ENCODE measurements around the gene MAP3K5. TPM values are rescaled to one million over a fixed set of nuclear protein-coding genes. Genes with fewer than 3 reads are reported as not detected.

Gene MAP3K5
- total and polyA plus RNA-seq, 12 donors = 41.9 to 306 (median 215) TPM

DNA sequence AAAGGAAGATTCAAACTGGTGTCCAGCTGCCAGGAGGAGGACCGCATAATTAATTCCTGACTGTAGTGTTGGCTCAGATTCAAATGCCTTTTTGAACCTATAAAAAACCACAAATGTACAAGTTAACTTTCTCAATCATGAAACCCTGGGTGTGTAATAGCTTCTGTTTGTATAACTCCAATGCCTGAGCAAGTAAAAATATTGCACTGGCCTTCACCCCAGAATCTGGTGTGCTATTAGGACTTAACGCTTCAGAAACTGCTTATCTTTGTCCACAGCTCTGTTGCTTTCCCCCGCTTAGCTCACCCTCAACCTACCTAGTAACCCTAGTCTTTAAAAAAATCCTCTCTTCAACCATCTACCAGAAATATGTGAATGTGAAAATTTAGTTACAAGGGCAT lies 123.0 kb downstream of the MAP3K5 start:
- DNase-seq = peak in 2 of 7 donors; percentile 35 to 46
- Histone ChIP-seq H3K4me3 (no peak overlapping the region), H3K4me1 (replicated peaks in 1 of 2) (peaks cover 14 to 35% of the 10 kb centered on the region in 2 donors), H3K36me3 (replicated peaks in 1 of 2) (peaks cover 0 to 39% of the 10 kb centered on the region in 2 donors), H3K27me3 (no peaks in the 10 kb centered on the region), H3K9me3 (replicated peaks in 1 of 3) (no peaks in the 10 kb centered on the region), H3K27ac (peak overlapping the region in 4 of 5 donors; percentile 28 to 61 (median 44))
- TF ChIP-seq, protein P1, sequence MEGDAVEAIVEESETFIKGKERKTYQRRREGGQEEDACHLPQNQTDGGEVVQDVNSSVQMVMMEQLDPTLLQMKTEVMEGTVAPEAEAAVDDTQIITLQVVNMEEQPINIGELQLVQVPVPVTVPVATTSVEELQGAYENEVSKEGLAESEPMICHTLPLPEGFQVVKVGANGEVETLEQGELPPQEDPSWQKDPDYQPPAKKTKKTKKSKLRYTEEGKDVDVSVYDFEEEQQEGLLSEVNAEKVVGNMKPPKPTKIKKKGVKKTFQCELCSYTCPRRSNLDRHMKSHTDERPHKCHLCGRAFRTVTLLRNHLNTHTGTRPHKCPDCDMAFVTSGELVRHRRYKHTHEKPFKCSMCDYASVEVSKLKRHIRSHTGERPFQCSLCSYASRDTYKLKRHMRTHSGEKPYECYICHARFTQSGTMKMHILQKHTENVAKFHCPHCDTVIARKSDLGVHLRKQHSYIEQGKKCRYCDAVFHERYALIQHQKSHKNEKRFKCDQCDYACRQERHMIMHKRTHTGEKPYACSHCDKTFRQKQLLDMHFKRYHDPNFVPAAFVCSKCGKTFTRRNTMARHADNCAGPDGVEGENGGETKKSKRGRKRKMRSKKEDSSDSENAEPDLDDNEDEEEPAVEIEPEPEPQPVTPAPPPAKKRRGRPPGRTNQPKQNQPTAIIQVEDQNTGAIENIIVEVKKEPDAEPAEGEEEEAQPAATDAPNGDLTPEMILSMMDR (IDR thresholded peaks at IDR 0.05) = no peak
- no peak for TF ChIP-seq POLR2A (IDR thresholded peaks at IDR 0.05)
- intact Hi-C loops (cut with DNase I) = no loop called here
- 28 to 44% (median 38%) methylated on average over 3 of the region's 3 CpGs for WGBS, 4 donors

DNA sequence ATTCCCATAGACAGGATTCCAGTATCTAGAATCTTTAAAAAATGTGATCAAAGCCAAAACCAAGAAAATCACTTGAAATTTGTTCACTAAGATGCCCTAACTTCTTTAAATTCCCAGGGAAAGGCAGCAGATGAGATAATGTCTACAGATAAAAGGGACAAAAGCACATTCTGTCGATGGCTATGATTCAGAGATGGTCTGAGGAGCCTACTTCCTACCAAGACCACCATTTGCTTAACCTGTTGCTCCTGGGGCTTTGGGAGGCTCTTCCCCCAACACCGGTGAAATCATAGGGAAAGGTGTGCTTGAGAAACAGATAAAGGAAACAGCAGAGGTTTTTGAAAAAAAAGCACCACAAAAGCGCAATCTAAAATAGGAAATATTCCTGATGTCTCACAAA lies 123.7 kb downstream of the MAP3K5 start:
- TF ChIP-seq, protein P1 (IDR thresholded peaks at IDR 0.05) = no peak
- no peak for TF ChIP-seq POLR2A (IDR thresholded peaks at IDR 0.05)
- Histone ChIP-seq H3K27ac (peak overlapping the region in 3 of 5 donors; percentile 31 to 53 (median 35)), H3K9me3 (replicated peaks in 1 of 3) (no peaks in the 10 kb centered on the region), H3K27me3 (no peaks in the 10 kb centered on the region), H3K36me3 (replicated peaks in 1 of 2) (peaks cover 0 to 40% of the 10 kb centered on the region in 2 donors), H3K4me1 (replicated peaks in 1 of 2) (peaks cover 14 to 32% of the 10 kb centered on the region in 2 donors), H3K4me3 (no peak overlapping the region)
- 72 to 86% (median 83%) methylated on average over 3 of the region's 3 CpGs for WGBS, 4 donors
- intact Hi-C loops (cut with DNase I) = no loop called here
- no peak for DNase-seq

DNA sequence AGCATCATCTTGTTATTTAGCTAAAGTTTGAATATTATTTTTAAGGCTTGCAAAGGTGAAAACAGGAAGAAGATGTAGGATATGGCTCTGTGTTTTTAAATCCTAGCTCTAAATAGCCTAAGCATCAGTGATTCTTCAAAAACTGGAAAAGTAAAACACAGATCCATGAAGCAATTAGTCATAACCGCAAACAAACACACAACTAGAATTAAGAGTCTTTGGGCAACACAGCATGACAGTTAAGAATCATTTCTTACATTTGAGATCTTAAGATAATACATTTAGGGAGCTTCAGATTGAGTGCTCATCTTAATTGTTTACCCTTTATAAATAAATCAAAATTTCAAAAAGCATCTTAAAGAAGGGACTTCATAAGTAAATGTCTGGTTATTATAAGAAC lies 126.2 kb downstream of the MAP3K5 start:
- Histone ChIP-seq H3K4me3 (no peak overlapping the region), H3K36me3 (replicated peaks in 1 of 2) (peaks cover 0 to 40% of the 10 kb centered on the region in 2 donors), H3K27ac (no peak overlapping the region), H3K9me3 (replicated peaks in 1 of 3) (no peaks in the 10 kb centered on the region), H3K27me3 (no peaks in the 10 kb centered on the region), H3K4me1 (replicated peaks in 1 of 2) (peaks cover 15 to 40% of the 10 kb centered on the region in 2 donors)
- TF ChIP-seq, protein P1 (IDR thresholded peaks at IDR 0.05) = no peak
- no peak for TF ChIP-seq POLR2A (IDR thresholded peaks at IDR 0.05)
- 91 to 99% (median 94%) methylated on average over 1 of the region's 1 CpG for WGBS, 4 donors
- no peak for DNase-seq
- intact Hi-C loops (cut with DNase I) = no loop called here

DNA sequence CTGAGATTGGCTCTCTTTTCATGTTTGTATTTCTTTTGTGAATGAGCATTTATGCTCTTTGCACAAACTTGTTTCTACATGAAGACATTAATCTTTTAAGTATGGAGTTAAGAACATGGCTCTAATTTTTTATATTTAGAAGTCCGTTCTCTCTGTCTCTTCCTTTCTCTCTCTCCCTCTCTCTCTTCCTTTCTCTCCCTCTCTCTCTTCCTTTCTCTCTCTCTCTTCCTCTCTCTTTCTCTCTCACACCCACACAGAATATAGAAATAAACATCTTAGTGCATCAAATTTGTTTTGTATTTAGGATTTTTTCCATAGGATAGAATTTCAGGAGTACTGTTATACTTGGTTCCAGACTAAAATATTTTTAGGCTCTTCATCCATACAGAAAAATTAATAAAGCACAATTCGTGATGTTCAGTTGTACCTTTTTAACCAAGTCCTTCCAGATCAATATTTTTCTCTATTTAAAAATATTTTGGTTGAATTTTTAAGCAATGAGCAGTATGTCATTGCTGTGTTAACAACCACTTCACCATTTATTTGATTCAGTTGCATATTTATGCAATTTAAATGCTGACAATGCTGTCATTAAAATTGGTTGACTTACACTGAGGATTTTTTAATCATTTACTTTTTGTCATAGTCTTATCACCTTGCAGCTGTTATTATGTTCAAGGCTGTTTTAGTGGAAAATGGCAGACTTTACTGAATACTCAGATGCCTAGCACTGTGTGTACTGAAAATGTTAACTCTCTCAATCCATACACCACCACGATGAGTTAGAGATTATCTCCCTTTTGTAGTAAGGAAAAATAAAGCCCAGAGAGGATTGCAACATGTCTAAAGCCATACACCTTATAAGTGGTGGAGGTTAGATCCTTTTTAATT lies 129.7 kb downstream of the MAP3K5 start:
- 71 to 75% (median 72%) methylated on average over 3 of the region's 3 CpGs for WGBS, 4 donors

More for the DNA sequence above, 129.7 kb downstream of the MAP3K5 start:
- no peak for DNase-seq
- Histone ChIP-seq H3K27ac (no peak overlapping the region), H3K36me3 (replicated peaks in 1 of 2) (peaks cover 0 to 32% of the 10 kb centered on the region in 2 donors), H3K4me1 (replicated peaks in 1 of 2) (peaks cover 11 to 38% of the 10 kb centered on the region in 2 donors), H3K4me3 (no peak overlapping the region), H3K9me3 (replicated peaks in 1 of 3) (no peaks in the 10 kb centered on the region), H3K27me3 (no peaks in the 10 kb centered on the region)
- intact Hi-C loops (cut with DNase I) = no loop called here
- no peak for TF ChIP-seq POLR2A (IDR thresholded peaks at IDR 0.05)
- TF ChIP-seq, protein P1 (IDR thresholded peaks at IDR 0.05) = no peak

Measured in adrenal gland (tissue), 12 donors.